GM12878 (cell line): ENCODE data around the gene SFI1. TPM values are rescaled to one million over a fixed set of nuclear protein-coding genes. Genes with fewer than 3 reads are reported as not detected.
"Not testable (repeated sequence)": the region's sequence is repeated elsewhere in the genome, so short reads cannot be mapped to it uniquely, and the experiment has no call there.

ENCODE experiments used
- ATAC-seq: fragments of 200-7000 bp; cut with Tn5 transposase; 3 replicates; pipeline ENCODE4 v1.9.1; 2020; ENCODE audit warnings: mild to moderate bottlenecking, moderate library complexity
- BruUV-seq: library from RNA; stranded (reverse); fragments of 400-500 nt; replicated peaks from 2 replicates; lab custom pipeline; 2021; lab: Mats Ljungman, UMichigan
- CTCF ChIA-PET: fragments of 300-600 bp; sonication (Branson Sonifier 250); formaldehyde crosslinking; extraction: SDS; loops from one replicate; lab custom pipeline; 2021; ENCODE audit warnings: inconsistent platforms; lab: Yijun Ruan, JAX
- POLR2A ChIA-PET: fragments of 350-600 bp; formaldehyde crosslinking; extraction: SDS; loops from one replicate; lab custom pipeline; 2021; ENCODE audit warnings: inconsistent platforms; lab: Charles Lee
- RAD21 ChIA-PET: fragments of 300-600 bp; sonication (Branson Sonifier 250); formaldehyde crosslinking; loops from one replicate; lab custom pipeline; 2023; ENCODE audit warnings: antibody characterized with exemption; ENCODE audit not compliant: unreplicated experiment; lab: Charles Lee
- SMC1A ChIA-PET: fragments of 300-600 bp; sonication (Branson Sonifier 250); formaldehyde crosslinking; loops from one replicate; lab custom pipeline; 2023; ENCODE audit not compliant: unreplicated experiment, uncharacterized antibody; lab: Charles Lee
- DNase-seq: peaks from one replicate; pipeline ENCODE4 v3.0.0-alpha.2; 2011; ENCODE audit warnings: low read depth, low spot score
- FAIRE-seq: peaks from 3 replicates; lab custom pipeline; 2011; peaks lifted over from hg19 to GRCh38; lab: Jason Lieb, UNC
- H2AFZ ChIP-seq: 2 replicates; pipeline ENCODE4 v1.6.0; 2011; ENCODE audit warnings: low read depth, low read length, control low read depth; ENCODE audit not compliant: control insufficient read depth
- H3K27ac ChIP-seq: 2 replicates; pipeline ENCODE4 v1.5.1; 2011; ENCODE audit warnings: control low read depth; ENCODE audit not compliant: control insufficient read depth, insufficient read depth
- H3K27me3 ChIP-seq, 2 experiments: replicated peaks in 1 of 2; 2 replicates each; pipeline versions ENCODE4 v1.6.0 to v1.6.1; 2011; ENCODE audit warnings: low read length in 1 of 2; ENCODE audit not compliant: control insufficient read depth in 2 of 2, insufficient read depth in 2 of 2
- H3K36me3 ChIP-seq, 2 experiments: 2 replicates each; pipeline ENCODE4 v1.5.1; 2011; ENCODE audit warnings: low read length in 1 of 2; ENCODE audit not compliant: control insufficient read depth in 2 of 2, insufficient read depth in 2 of 2
- H3K4me1 ChIP-seq: 2 replicates; pipeline ENCODE4 v1.6.1; 2011; ENCODE audit warnings: mild to moderate bottlenecking, low read length, moderate library complexity, mixed read lengths; ENCODE audit not compliant: control insufficient read depth, insufficient read depth
- H3K4me2 ChIP-seq: 2 replicates; pipeline ENCODE4 v1.6.0; 2011; ENCODE audit warnings: control low read depth; ENCODE audit not compliant: control insufficient read depth, insufficient read depth
- H3K4me3 ChIP-seq: fragments of 200-600 bp; sonication (generic); 2 replicates; pipeline ENCODE4 v1.5.1; 2016
- H3K79me2 ChIP-seq: 2 replicates; pipeline ENCODE4 v1.6.0; 2011; ENCODE audit warnings: low read length; ENCODE audit not compliant: control insufficient read depth, insufficient read depth
- H3K9ac ChIP-seq: 2 replicates; pipeline ENCODE4 v1.8.0; 2011; ENCODE audit warnings: low read length, control low read depth, mixed read lengths; ENCODE audit not compliant: control insufficient read depth, insufficient read depth
- H3K9me3 ChIP-seq: replicated peaks from 3 replicates; pipeline ENCODE4 v1.5.1; 2011; ENCODE audit warnings: mild to moderate bottlenecking, low read length; ENCODE audit not compliant: control insufficient read depth, insufficient read depth
- H4K20me1 ChIP-seq: 2 replicates; pipeline ENCODE4 v1.6.0; 2011; ENCODE audit not compliant: control insufficient read depth, insufficient read depth
- REST ChIP-seq: IDR thresholded peaks from 2 replicates; pipeline ENCODE4 v1.6.1; 2012; ENCODE audit warnings: mild to moderate bottlenecking, low read depth, low read length
- SP1 ChIP-seq: IDR thresholded peaks from one replicate; pipeline ENCODE4 v1.6.1; 2011; ENCODE audit warnings: low read depth, low read length
- ZBTB4 ChIP-seq: fragments of 450-650 bp; formaldehyde crosslinking; IDR thresholded peaks from 2 replicates; pipeline ENCODE4 v1.4.0; 2022; ENCODE audit warnings: mild to moderate bottlenecking, moderate library complexity
- WGBS: methylation state at CpG from one replicate; pipeline ENCODE4 v1.1.6; 2016; ENCODE audit warnings: low lambda C conversion rate; ENCODE audit not compliant: insufficient replicate concordance, insufficient coverage; ENCODE audit errors: missing lambda C conversion rate; 5-methylcytosine and 5-hydroxymethylcytosine counted together
- in situ Hi-C: fragments of 300-500 bp; cut with MboI; formaldehyde crosslinking; loops from 9 replicates; pipeline ENCODE4 v1.14.3; 2018; ENCODE audit warnings: mixed read lengths
- intact Hi-C: fragments of 100-400 bp; cut with micrococcal nuclease; formaldehyde crosslinking; loops from one replicate; pipeline ENCODE4 v1.14.2; 2022; ENCODE audit not compliant: unreplicated experiment
- polyA plus RNA-seq, 11 experiments: library from polyadenylated mRNA; depleted of rRNA in 4 of 11; unstranded in 6 of 11; stranded (reverse) in 5 of 11; fragments of >200 nt; fragmentation: Nextera tagmentation in 4 of 11; fragmentation: Illumina TruSeq in 1 of 11; extraction: Ambion mirVana in 4 of 11; extraction: Trizol in 1 of 11; gene quantifications; 1 replicate in 1 of 11; 2 replicates in 10 of 11; pipeline versions ENCODE4 v1.2.1 to v1.2.3, GENCODE V29; 2011 to 2016; ENCODE audit warnings: inconsistent platforms in 2 of 11, missing spikeins in 2 of 11, low read depth in 1 of 11
- total RNA-seq, 4 experiments: library from RNA; depleted of rRNA in 3 of 4; stranded (reverse); fragments of >200 nt in 3 of 4; fragmentation: Illumina TruSeq in 1 of 4; extraction: Trizol in 1 of 4; gene quantifications; 2 replicates each; pipeline versions ENCODE4 v1.2.1 to v1.2.3, GENCODE V29; 2013 to 2021

The SFI1 gene
- total and polyA plus RNA-seq, 10 of the 15 experiments (the other 5 are each of a cell fraction or from before 2014, with no cell fraction given) = 6.3 to 70.1 (median 30.4) TPM

- ChIA-PET RAD21 (interaction anchor here (1.4 kb wide), 1 partner anchor 35 kb away, joined by 3 read pairs; no protein-coding TSS in a partner anchor), CTCF (interaction anchor here (1.2 kb wide), 2 partner anchors 21 to 71 kb away, joined by 3 read pairs; no protein-coding TSS in a partner anchor)
- intact Hi-C loops = not testable (repeated sequence)
Observed at GRCh38 chr22:31486369-31486768, 10.0 kb upstream of the SFI1 start.

GRCh38 chr22:31486951-31487350, 9.4 kb upstream of the SFI1 start:
- WGBS = 100% methylated on average over 2 of the region's 2 CpGs
- H3K4me3 ChIP-seq = peak overlapping the region; percentile 88; the same call in 1 of the 2 replicates
- ATAC-seq = no peak
- H3K4me2 ChIP-seq = peak overlapping the region; percentile 44
- no peaks in the 10 kb centered on the region for H3K27me3 ChIP-seq
- peaks cover 13% of the 10 kb centered on the region for H3K4me1 ChIP-seq
- FAIRE-seq = no peak
- H3K36me3 ChIP-seq = peaks cover 2 to 16% of the 10 kb centered on the region in 2 experiments
- intact Hi-C loops (no loop called here), in situ Hi-C loops (no loop called here)
- no peak for DNase-seq
- H4K20me1 ChIP-seq = no peaks in the 10 kb centered on the region
- ChIA-PET SMC1A (interaction anchor here (1.1 to 2.6 kb wide), 3 partner anchors 9 to 70 kb away, joined by 3 to 14 read pairs (median 6); no protein-coding TSS in a partner anchor), POLR2A (interaction anchor here (0.6 to 0.7 kb wide), 3 partner anchors 53 to 91 kb away, joined by 3 to 8 read pairs (median 3); no protein-coding TSS in a partner anchor), RAD21 (interaction anchor here (0.7 kb wide), 1 partner anchor 75 kb away, joined by 4 read pairs; no protein-coding TSS in a partner anchor), CTCF (interaction anchor here (0.6 to 1.2 kb wide), 3 partner anchors 21 to 147 kb away, joined by 3 read pairs; no protein-coding TSS in a partner anchor)
- no peak overlapping the region for H3K9ac ChIP-seq
- BruUV-seq = no TSS peak
- TF ChIP-seq SP1 (no peak), REST (no peak), ZBTB4 (CRISPR knock-in tag) (no peak)
- peaks cover 69% of the 10 kb centered on the region for H3K79me2 ChIP-seq
- H3K9me3 ChIP-seq = no peaks in the 10 kb centered on the region
- H3K27ac ChIP-seq = no peak overlapping the region
- no peak overlapping the region for H2AFZ ChIP-seq

More at GRCh38 chr22:31486369-31486768, 10.0 kb upstream of the SFI1 start:
- H3K4me1 ChIP-seq, H3K9ac ChIP-seq, FAIRE-seq, H2AFZ ChIP-seq, H3K27me3 ChIP-seq, BruUV-seq, H3K4me3 ChIP-seq, H3K27ac ChIP-seq, H3K9me3 ChIP-seq, SMC1A ChIA-PET, in situ Hi-C loops, DNase-seq, H4K20me1 ChIP-seq, H3K4me2 ChIP-seq, ATAC-seq: not testable (repeated sequence)
- Histone ChIP-seq H3K79me2 (peaks cover 71% of the 10 kb centered on the region), H3K36me3 (peaks cover 4 to 19% of the 10 kb centered on the region in 2 experiments)
- POLR2A ChIA-PET = interaction anchor here (0.6 kb wide), 1 partner anchor 53 kb away, joined by 3 read pairs; no protein-coding TSS in a partner anchor
- WGBS = 96% methylated on average over 11 of the region's 11 CpGs
